ENCODE measurements around the gene WFDC13.
"Not testable (repeated sequence)": the region's sequence is repeated elsewhere in the genome, so short reads cannot be mapped to it uniquely, and the experiment has no call there.

Gene WFDC13, protein sequence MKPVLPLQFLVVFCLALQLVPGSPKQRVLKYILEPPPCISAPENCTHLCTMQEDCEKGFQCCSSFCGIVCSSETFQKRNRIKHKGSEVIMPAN

DNA sequence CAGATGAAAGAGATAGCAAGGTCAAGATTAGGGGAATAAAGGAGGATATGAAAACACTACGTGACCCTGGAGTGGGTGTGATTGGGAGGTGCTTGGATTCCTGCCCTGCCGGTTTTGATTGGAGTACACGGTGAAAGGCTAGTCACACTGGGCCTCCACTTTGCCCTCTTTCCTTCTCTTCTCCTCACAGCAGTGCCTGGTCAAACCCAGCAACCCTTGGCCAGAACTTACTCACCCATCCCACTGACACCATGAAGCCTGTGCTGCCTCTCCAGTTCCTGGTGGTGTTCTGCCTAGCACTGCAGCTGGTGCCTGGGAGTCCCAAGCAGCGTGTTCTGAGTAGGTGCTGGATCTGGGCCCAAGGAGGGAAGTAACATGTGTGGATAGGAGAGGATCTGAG, at the start of gene WFDC13:
Gene WFDC13, plus strand, starts transcription at position 166 of the 400 bp plus-strand sequence. Its CDS starts 86 bp downstream, at position 252.
- DNase-seq: no peak

DNA sequence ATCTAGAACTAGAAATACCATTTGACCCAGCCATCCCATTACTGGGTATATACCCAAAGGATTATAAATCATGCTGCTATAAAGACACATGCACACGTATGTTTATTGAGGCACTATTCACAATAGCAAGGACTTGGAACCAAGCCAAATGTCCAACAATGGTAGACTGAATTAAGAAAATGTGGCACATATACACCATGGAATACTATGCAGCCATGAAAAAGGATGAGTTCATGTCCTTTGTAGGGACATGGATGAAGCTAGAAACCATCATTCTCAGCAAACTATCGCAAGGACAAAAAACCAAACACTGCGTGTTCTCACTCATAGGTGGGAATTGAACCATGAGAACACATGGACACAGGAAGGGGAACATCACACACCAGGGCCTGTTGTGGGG, 44.8 kb upstream of the WFDC13 start:
- not testable (repeated sequence) for DNase-seq

DNA sequence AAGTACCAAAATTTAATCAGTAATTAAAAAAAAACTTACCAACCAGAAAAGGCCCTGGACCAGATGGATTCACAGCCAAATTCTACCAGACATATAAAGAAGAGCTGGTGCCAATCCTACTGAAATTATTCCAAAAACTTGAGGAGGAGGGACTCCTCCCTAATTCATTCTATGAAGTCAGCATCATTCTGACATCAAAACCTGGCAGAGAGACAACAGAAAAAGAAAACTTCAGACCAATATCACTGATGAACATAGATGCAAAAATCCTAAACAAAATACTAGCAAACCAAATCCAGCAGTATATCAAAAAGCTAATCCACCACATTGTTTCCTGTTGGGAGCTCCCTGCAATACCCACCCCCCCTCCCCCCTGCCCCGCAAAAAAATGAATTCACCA, 31.7 kb upstream of the WFDC13 start, which contains the start of gene WFDC11:
Gene WFDC11, minus strand, starts transcription at position 101 of the 400 bp plus-strand sequence. CDS start 19,639 bp downstream, outside the sequence.
- no peak for DNase-seq

GRCh38 chr20:45672765-45673164, 29.1 kb upstream of the WFDC13 start:
- no peak for DNase-seq

GRCh38 chr20:45679650-45680049, 22.2 kb upstream of the WFDC13 start:
- no peak for DNase-seq

GRCh38 chr20:45685896-45686295, 15.9 kb upstream of the WFDC13 start:
- no peak for DNase-seq

- not testable (repeated sequence) for DNase-seq
These were observed 8.5 kb upstream of the WFDC13 start for GRCh38 chr20:45693346-45693745.

DNA sequence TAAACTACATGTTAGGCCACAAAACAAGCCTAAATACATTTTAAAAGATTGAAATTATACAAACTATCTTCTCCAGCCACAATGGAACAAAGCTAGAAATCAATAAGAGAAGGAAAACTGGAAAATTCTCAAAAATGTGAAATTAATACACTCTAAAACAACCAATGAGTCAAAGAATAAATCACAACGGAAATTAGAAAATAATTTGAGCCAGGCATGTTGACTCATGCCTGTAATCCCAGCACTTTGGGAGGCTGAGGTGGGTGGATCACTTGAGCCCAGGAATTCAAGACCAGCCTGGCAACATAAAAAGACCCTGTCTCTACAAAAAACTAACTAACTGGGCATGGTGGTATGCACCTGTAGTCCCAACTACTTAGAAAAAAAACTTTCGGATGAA, 6.3 kb upstream of the WFDC13 start:
- DNase-seq: no peak

GRCh38 chr20:45701104-45701503, 734 bp upstream of the WFDC13 start:
- no peak for DNase-seq

DNA sequence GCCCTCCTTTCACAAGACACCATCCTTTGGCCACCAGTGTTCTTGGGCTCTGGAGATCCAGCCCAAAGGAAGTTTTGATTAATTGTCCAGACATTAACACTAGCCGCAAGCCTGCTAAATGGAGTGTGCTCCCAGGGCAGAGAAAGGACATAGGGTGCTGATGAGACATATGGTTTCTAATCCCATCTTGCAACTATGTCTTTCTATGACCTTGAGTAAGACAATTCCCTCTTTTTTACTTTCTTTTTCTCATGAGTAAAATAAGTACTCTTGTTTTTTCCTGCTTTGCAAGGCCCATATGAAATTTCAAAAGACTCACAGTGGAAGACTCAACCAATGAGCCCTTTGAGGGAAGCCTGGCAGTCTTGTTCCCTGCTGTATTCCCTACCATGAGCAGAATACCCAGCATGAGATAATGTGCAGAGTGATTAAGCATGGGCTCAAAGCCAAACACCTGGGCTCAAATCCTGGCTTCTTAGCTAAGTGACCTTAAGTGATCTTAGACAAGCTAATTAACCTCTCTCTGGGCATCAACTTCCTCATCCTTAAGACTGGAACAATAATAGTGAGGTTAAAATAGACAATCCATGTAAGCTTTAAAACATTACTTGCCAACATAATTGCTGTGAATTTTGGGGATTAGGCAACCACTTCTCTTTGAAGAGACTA, 3.3 kb downstream of the WFDC13 start, which contains the start of gene WFDC10B:
Gene WFDC10B, minus strand, starts transcription at position 51 of the 669 bp plus-strand sequence. CDS start 19,027 bp downstream, outside the sequence.
- DNase-seq: no peak

DNA sequence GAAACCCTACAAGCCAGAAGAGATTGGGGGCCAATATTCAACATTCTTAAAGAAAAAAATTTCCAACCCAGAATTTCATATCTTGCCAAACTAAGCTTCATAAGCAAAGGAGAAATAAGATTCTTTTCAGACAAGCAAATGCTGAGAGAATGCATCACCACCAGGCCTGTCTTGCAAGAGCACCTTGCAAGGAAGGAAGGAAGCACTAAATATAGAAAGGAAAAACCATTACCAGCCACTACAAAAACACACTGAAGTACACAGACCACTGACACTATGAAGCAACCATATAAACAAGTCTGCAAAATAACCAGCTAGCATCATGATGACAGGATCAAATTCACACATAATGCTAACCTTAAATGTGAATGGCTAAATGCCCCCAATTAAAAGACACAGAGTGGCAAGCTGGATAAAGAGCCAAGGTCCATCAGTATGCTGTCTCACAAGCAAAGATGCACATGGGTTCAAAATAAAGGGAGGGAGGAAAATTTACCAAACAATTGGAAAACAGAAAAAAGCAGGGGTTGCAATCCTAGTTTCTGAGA, 14.4 kb downstream of the WFDC13 start:
- DNase-seq: not testable (repeated sequence)

DNA sequence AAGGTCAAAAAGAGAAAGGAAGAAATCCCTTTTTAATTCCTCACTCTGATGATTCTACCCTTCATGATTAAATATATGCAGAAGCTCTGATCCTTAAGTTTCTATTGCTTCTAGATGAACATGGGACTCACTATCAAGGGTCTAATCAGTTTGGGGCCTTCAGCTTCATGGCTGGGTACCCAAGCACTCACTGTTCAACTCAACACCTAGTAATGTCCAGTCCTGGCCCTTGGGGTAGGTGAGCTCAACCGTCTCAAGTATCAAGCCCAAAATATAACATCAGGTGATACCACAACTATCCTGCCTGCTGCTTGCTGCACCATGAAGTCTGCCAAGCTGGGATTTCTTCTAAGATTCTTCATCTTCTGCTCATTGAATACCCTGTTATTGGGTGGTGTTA, 20.2 kb downstream of the WFDC13 start, which contains the start of gene SPINT4:
Gene SPINT4, plus strand, starts transcription at position 301 of the 400 bp plus-strand sequence. Its CDS starts 21 bp downstream, at position 322.
- no peak for DNase-seq

DNA sequence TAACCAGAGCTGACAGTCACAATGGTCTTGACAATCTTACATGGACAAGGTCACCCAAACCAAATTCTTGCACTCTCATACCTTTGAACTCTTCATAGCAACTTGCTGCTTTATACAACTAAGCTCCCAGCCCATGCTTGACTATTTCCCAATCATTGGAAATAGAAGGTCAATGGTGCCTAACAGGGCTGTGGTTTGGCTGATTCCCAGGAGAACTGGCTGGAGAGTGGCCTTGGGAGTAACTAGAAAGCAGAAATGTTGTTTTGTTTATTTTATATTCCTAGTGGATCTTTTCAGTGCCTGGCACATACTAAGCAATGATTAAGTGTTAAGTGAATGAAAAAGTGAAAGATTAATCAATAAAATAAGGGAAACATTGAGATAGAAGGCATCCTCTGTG, 23.3 kb downstream of the WFDC13 start:
- DNase-seq: no peak

GRCh38 chr20:45727044-45727443, 25.2 kb downstream of the WFDC13 start:
- DNase-seq: no peak

DNA sequence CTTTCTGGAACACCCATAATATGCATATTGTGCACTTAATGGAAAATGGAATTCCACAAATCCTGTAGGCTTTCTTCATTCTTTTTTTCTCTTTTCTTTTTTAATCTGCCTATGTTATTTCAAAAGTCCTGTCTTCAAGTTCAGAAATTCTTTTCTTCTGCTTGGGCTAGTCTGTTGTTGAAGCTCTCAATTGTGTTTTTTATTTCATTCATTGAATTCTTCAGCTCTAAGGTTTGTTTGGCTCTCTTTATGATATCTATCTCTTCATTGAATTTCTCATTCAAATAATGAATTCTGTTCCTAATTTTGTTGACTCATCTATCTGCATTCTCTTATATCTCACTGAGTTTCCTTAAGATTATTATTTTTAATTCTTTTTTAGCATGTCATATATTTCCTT, 30.4 kb downstream of the WFDC13 start:
- no peak for DNase-seq

DNA sequence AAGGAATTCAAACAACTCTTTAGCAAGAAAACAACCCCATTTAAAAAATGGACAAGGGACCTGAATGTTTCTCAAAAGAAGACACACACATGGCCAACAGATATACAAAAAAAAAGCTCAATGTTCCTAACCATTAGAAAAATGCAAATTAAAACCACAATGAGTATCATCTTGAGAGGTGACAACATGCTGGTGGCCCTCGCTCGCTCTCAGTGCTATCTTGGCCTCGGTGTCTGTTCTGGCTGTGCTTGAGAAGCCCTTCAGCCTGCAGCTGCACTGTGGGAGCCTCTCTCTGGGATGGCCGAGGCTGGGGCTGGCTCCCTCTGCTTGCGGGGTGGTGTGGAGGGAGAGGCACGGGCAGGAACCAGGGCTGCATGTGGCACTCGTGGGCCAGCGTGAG, 33.7 kb downstream of the WFDC13 start:
- DNase-seq: no peak

DNA sequence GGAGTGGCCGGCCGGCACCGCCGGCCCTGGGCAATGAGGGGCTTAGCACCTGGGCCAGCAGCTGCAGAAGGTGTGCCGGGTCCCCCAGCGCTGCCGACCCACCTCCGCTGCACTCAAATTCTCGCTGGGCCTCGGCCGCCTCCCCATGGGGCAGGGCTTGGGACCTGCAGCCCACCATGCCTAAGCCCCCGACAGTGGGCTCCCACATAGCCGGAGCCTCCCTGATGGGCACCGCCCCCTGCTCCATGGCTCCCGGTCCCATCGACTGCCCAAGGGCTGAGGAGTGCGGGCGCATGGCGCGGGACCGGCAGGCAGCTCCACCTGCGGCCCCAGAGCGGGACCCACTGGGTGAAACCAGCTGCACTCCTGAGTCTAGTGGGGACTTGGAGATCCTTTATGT, 34.1 kb downstream of the WFDC13 start:
- no peak for DNase-seq

- DNase-seq: no peak
These were observed 40.8 kb downstream of the WFDC13 start for GRCh38 chr20:45742596-45742995.

DNA sequence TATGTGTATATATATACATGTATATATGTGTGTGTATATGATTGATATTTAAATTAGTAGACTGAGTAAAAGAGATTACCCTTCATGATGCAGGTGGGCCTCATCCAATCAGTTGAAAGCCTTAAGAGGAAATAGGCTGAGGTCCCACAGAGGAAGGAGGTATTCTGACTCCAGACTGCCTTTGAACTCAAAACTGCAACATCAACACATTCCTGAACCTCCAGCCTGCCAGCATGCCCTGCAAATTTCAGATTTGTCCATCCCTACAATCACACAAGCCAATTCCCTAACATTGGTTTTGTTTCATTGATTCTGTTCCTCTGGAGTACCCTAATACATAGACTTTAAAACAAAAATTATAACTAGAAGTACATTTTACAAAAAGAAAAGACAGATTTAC, 43.2 kb downstream of the WFDC13 start:
- DNase-seq: no peak

GRCh38 chr20:45751721-45752120, 49.9 kb downstream of the WFDC13 start:
- no peak for DNase-seq

- DNase-seq: no peak
These were observed 50.9 kb downstream of the WFDC13 start for GRCh38 chr20:45752746-45753145.

DNA sequence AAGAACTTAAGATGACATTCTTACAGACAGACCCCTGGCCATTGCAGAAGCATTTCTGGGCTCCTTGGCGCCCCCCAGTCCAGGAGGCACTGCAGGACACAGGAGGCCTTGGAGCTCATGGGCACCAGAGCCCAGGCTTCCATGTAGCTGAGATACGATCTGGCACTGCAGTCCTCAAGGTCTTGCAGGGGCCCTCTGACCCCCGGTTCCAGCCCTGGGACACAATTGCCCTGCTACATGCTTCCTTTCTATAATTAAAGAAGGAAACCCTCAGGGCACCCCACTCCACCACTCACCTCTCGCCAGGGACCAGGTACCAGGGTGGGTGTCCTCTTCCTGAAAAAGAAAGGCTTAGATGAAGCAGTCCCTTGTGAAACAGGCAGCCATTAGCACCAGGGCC, 56.3 kb downstream of the WFDC13 start:
- no peak for DNase-seq

All from DMS153 (cell line).